AG04449 (cell line): ENCODE results near the gene LEFTY2.

Experiments
- CTCF ChIA-PET: fragments of 350-600 bp; formaldehyde crosslinking; extraction: SDS; loops from one replicate; lab custom pipeline; 2021; ENCODE audit warnings: antibody characterized with exemption; lab: Yijun Ruan, JAX
- POLR2A ChIA-PET: fragments of 400-600, 350-600 bp; formaldehyde crosslinking; extraction: SDS; loops from one replicate; lab custom pipeline; 2020; ENCODE audit warnings: antibody characterized with exemption, inconsistent platforms; lab: Yijun Ruan, JAX
- DNase-seq: peaks from one replicate; pipeline ENCODE4 v3.0.0-alpha.2; 2010; ENCODE audit warnings: low read depth, low spot score
- H3K4me3 ChIP-seq: 2 replicates; pipeline ENCODE4 v1.5.1; 2011; ENCODE audit warnings: low read depth, mild to moderate bottlenecking, control low read depth, low read length
- CTCF ChIP-seq: IDR thresholded peaks from one replicate; pipeline ENCODE4 v1.5.1; 2011; ENCODE audit warnings: mild to moderate bottlenecking, moderate library complexity, low read length, control low read depth, inconsistent platforms; ENCODE audit not compliant: insufficient read depth; ENCODE audit errors: missing control alignments

Gene LEFTY2

GRCh38 chr1:225917536-225917935 lies 23.5 kb downstream of the LEFTY2 start:
- DNase-seq = no peak
- TF ChIP-seq CTCF = no peak
- no peak overlapping the region for H3K4me3 ChIP-seq
- CTCF ChIA-PET = interaction anchor here (1.3 to 14.9 kb wide), 3 partner anchors 58 to 445 kb away, joined by 4 to 190 read pairs (median 5); no protein-coding TSS in a partner anchor
- POLR2A ChIA-PET = no interaction called here

GRCh38 chr1:225917101-225917500 lies 23.9 kb downstream of the LEFTY2 start:
- ChIA-PET CTCF (interaction anchor here (1.3 to 14.9 kb wide), 2 partner anchors 70 to 444 kb away, joined by 4 to 190 read pairs; no protein-coding TSS in a partner anchor), POLR2A (no interaction called here)
- no peak overlapping the region for H3K4me3 ChIP-seq
- no peak for TF ChIP-seq CTCF
- DNase-seq = no peak

DNA sequence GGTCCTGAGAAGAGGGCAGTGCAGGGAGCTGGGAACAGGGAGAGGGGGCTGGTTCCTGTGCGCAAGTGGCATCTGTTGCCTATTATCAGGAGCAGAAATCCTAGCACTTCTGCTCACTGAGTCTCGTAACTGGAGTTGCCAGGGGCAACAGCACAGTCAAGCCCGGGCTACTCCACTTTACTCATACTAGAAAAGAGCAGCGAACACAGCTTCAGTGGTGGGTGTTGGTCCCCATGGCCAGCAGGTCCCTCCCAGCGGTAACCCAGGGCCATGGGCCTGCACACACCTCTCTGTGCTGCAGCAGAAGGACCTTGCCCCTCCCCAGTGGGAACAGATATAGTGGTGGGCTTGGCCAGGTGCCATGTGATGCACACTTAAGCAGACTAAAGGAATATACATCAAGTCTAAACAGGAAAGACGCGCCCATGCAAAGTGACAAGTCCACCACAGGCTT lies 25.5 kb downstream of the LEFTY2 start:
- H3K4me3 ChIP-seq = no peak overlapping the region
- TF ChIP-seq CTCF = no peak
- ChIA-PET POLR2A (interaction anchor here (1.0 kb wide), 1 partner anchor 8 kb away, joined by 3 read pairs; the partner anchor contains the start of gene PYCR2), CTCF (interaction anchor here (1.0 to 14.9 kb wide), 3 partner anchors 25 to 443 kb away, joined by 3 to 190 read pairs (median 4); no protein-coding TSS in a partner anchor)
- no peak for DNase-seq

DNA sequence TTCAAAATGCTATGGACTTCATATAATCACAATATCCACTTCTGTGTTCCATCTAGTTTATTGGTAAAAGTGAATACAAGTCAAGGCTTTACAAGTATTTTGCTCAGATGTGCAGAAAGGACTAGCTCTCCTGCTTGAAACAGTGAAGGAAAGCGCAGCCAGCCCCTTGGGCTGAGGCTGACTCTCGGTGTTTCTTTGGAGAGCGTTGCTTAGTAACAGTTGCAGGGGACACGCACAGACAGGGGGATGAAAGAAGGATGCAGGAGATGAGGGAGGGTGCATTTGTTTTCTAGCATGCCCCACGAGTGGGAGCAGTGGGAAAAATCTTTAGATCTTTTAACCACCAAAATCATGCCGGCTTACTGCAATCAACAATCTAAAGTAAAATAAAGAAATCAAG lies 26.1 kb downstream of the LEFTY2 start:
- DNase-seq = no peak
- ChIA-PET POLR2A (interaction anchor here (1.0 kb wide), 1 partner anchor 9 kb away, joined by 3 read pairs; the partner anchor contains the start of gene PYCR2), CTCF (interaction anchor here (1.7 to 14.9 kb wide), 4 partner anchors 7 to 442 kb away, joined by 4 to 190 read pairs (median 50); partner anchors contain the start of gene PYCR2)
- no peak overlapping the region for H3K4me3 ChIP-seq
- no peak for TF ChIP-seq CTCF

- CTCF ChIA-PET = interaction anchor here (1.7 to 14.9 kb wide), 4 partner anchors 8 to 442 kb away, joined by 4 to 190 read pairs (median 50); partner anchors contain the start of gene PYCR2
- H3K4me3 ChIP-seq = no peak overlapping the region
- TF ChIP-seq CTCF = no peak
- POLR2A ChIA-PET = no interaction called here
- DNase-seq = no peak
Measured at GRCh38 chr1:225914391-225914790, 26.6 kb downstream of the LEFTY2 start.
